Heart right ventricle (tissue), 16 donors: ENCODE measurements around the gene RABGAP1. TPM values are rescaled to one million over a fixed set of nuclear protein-coding genes. Genes with fewer than 3 reads are reported as not detected.

ENCODE experiments used
- ATAC-seq, 8 donors: fragments of 200-7000 bp; cut with Tn5 transposase; one replicate each; pipeline ENCODE4 v1.9.1; 2020; ENCODE audit warnings: mild to moderate bottlenecking in 8 of 8, moderate library complexity in 8 of 8, moderate number of reproducible peaks in 1 of 8
- DNase-seq, 2 donors: peaks; one replicate each; pipeline ENCODE4 v3.0.0-alpha.2; 2020
- H3K27ac ChIP-seq, 10 donors: fragments of 200-600 bp; sonication (generic) in 2 of 10; one replicate each; pipeline versions ENCODE4 v1.5.0 to v1.8.0; 2020 to 2022; ENCODE audit warnings: mild to moderate bottlenecking in 3 of 10
- H3K27me3 ChIP-seq, 7 donors: fragments of 200-600 bp; one replicate each; pipeline ENCODE4 v1.8.0; 2021 to 2022; ENCODE audit warnings: mild to moderate bottlenecking in 2 of 7
- H3K36me3 ChIP-seq, 9 donors: fragments of 200-600 bp; sonication (generic) in 1 of 9; one replicate each; pipeline versions ENCODE4 v1.5.0 to v1.8.0; 2020 to 2022; ENCODE audit warnings: mild to moderate bottlenecking in 2 of 9
- H3K4me1 ChIP-seq, 9 donors: fragments of 200-600 bp; sonication (generic) in 1 of 9; one replicate each; pipeline versions ENCODE4 v1.5.0 to v1.8.0; 2020 to 2022; ENCODE audit warnings: mild to moderate bottlenecking in 4 of 9
- H3K4me3 ChIP-seq, 10 donors: fragments of 200-600 bp; sonication (generic) in 2 of 10; one replicate each; pipeline versions ENCODE4 v1.5.0 to v1.8.0; 2020 to 2022; ENCODE audit warnings: mild to moderate bottlenecking in 7 of 10, moderate library complexity in 2 of 10
- H3K9me3 ChIP-seq, 11 donors: fragments of 200-600 bp in 10 of 11; sonication (generic) in 2 of 11; one replicate each; pipeline versions ENCODE4 v1.5.0 to v1.8.0; 2013 to 2022; ENCODE audit warnings: mild to moderate bottlenecking in 2 of 11, control low read depth in 1 of 11, moderate library complexity in 1 of 11
- WGBS, 2 donors: extraction: QIAGEN DNeasy Blood & Tissue Kit; methylation state at CpG; one replicate each; pipeline ENCODE4 v1.1.7; 2013; ENCODE audit warnings: inconsistent platforms in 1 of 2; 5-methylcytosine and 5-hydroxymethylcytosine counted together
- intact Hi-C, 10 donors: fragments of 100-400 bp; cut with DNase I; formaldehyde crosslinking; loops; one replicate each; pipeline versions ENCODE4 v1.11.1 to v1.14.2; 2022
- polyA plus RNA-seq, 2 donors: library from polyadenylated mRNA; stranded (reverse); fragments of 200-250 nt; gene quantifications; one replicate each; pipeline ENCODE4 v1.2.3, GENCODE V29; 2013
- total RNA-seq, 10 donors: library from RNA; stranded (reverse); fragmentation: NEBNext Ultra II Directional in 3 of 10; extraction: Animal tissue kit (Norgen Biotek cat#: 25700) in 3 of 10; gene quantifications; one replicate each; pipeline versions ENCODE4 v1.2.1 to v1.2.4, GENCODE V29; 2021 to 2023
- TF ChIP-seq, protein P1 (sequence below), 9 donors: fragments of 200-600 bp; sonication (generic) in 2 of 9; IDR thresholded peaks; one replicate each; pipeline versions ENCODE4 v1.5.0 to v1.8.0; 2021 to 2022; ENCODE audit warnings: antibody characterized with exemption in 9 of 9, mild to moderate bottlenecking in 5 of 9, moderate library complexity in 1 of 9
- donor health status: Arrhythmogenic right ventricular cardiomyopathy.
- donor health status: ischemic (EF 13 %, LVEDD 7.1; RV severe dilation, severe dysfunction).
- donor health status: healthy with polysubstance abuse.
- donor health status: DM: no; HTN: yes; CAD: no.
- donor health status: DM: no; HTN: no; CAD: no.
- donor health status: ischemic (EF 25% LVEDD 6.9; RV normal size, moderate dysfunction).
- donor health status: ischemic (EF 25% LVEDD 5.7; RV mildly dilated, moderate dysfunction).
- donor health status: healthy.
- donor health status: DM: yes; HTN: yes; CAD: no.
- donor health status: Ischemic cardiomyopathy.
- donor health status: ischemic (EF 35%, LVEDD 5.7; RV mildly dilated, moderate dysfunction).
- donor health status: nonischemic (EF 11% LVEDD 7.7; RV severe dilation, severe dysfunction).
- donor health status: DM: yes; HTN: yes; CAD: no.
- donor health status: PGD.
- donor health status: ischemic (EF 29% LVEDD 5.4; RV normal size, mild dysfunction).
- donor health status: nonischemic (EF 23%, LVEDD 6.1; RV moderate dilation, normal function).

The RABGAP1 gene
- total and polyA plus RNA-seq, 12 donors, result 9.3 to 62.3 (median 45.8) TPM

DNA sequence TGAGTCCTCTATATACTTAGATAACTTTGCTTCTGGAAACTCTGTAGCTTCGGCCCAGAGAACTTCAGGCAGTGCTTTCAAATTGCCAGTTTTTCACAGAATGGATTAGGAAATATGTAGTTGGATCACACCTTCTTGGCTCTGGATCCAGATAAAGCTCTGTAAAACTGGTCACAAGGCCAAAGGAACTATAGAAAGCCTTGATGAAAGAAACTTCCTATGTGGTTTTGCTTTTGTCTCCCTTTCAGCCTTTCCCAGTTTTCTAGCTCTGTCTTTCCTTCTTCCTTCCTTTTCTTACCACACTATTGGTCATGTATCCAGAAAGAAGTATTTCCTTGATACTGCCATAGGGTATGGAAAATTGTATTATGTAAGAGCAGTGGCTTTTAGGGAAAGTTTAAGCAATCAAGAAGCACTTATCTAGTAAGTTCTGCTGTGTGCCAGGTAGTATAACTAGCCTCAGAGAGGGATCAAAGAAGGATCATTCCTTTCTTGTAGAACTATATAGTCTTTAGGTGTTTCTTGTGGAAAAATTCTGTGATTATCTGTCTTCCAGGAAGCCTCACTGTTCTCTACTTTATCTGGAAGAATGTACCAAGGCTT, 98.9 kb downstream of the RABGAP1 start:
- DNase-seq, result no peak
- 69 to 76% methylated on average over 1 of the region's 1 CpG for WGBS, 2 donors
- no peak overlapping the region for H3K4me3 ChIP-seq
- intact Hi-C loops, result loop anchor here in 1 of 10 donors (5.0 kb wide), 1 partner anchor 33 kb away; no protein-coding TSS in a partner anchor
- peaks cover 0 to 14% (median 0%) of the 10 kb centered on the region in 9 donors for H3K36me3 ChIP-seq
- peaks cover 0 to 50% (median 33%) of the 10 kb centered on the region in 9 donors for H3K4me1 ChIP-seq
- TF ChIP-seq, protein P1, sequence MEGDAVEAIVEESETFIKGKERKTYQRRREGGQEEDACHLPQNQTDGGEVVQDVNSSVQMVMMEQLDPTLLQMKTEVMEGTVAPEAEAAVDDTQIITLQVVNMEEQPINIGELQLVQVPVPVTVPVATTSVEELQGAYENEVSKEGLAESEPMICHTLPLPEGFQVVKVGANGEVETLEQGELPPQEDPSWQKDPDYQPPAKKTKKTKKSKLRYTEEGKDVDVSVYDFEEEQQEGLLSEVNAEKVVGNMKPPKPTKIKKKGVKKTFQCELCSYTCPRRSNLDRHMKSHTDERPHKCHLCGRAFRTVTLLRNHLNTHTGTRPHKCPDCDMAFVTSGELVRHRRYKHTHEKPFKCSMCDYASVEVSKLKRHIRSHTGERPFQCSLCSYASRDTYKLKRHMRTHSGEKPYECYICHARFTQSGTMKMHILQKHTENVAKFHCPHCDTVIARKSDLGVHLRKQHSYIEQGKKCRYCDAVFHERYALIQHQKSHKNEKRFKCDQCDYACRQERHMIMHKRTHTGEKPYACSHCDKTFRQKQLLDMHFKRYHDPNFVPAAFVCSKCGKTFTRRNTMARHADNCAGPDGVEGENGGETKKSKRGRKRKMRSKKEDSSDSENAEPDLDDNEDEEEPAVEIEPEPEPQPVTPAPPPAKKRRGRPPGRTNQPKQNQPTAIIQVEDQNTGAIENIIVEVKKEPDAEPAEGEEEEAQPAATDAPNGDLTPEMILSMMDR (IDR thresholded peaks at IDR 0.05), result no peak
- no peak for ATAC-seq
- peak overlapping the region in 4 of 10 donors; percentile 2 to 33 (median 22) for H3K27ac ChIP-seq
- H3K27me3 ChIP-seq, result no peaks in the 10 kb centered on the region
- peaks cover 0 to 5% (median 0%) of the 10 kb centered on the region in 11 donors for H3K9me3 ChIP-seq

DNA sequence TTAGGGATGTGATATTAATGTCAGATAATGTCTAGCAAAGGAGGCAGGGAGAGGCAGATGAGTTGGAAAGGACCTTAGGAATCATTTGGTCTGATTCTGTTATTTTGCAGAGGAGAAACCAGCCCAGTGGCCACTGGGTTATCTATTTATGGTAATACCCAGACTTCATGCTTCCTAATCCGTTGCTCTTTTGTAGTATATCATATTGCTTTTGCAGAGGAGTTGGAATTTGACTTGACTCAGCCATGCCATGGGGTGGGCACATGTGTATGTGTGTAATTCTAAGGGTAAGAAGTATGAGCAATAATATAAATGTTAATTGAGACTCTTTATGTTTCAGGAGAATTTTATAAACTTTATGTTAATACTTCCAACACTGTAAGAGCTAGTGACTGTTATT, 100.0 kb downstream of the RABGAP1 start:
- Histone ChIP-seq H3K27ac (no peak overlapping the region), H3K27me3 (no peaks in the 10 kb centered on the region), H3K4me3 (no peak overlapping the region), H3K4me1 (peaks cover 0 to 47% (median 29%) of the 10 kb centered on the region in 9 donors), H3K36me3 (peaks cover 0 to 7% (median 0%) of the 10 kb centered on the region in 9 donors), H3K9me3 (peaks cover 0 to 5% (median 0%) of the 10 kb centered on the region in 11 donors)
- intact Hi-C loops, result no loop called here
- 79 to 85% methylated on average over 1 of the region's 1 CpG for WGBS, 2 donors
- DNase-seq (no peak), ATAC-seq (no peak)
- TF ChIP-seq, protein P1 (IDR thresholded peaks at IDR 0.05), result no peak

DNA sequence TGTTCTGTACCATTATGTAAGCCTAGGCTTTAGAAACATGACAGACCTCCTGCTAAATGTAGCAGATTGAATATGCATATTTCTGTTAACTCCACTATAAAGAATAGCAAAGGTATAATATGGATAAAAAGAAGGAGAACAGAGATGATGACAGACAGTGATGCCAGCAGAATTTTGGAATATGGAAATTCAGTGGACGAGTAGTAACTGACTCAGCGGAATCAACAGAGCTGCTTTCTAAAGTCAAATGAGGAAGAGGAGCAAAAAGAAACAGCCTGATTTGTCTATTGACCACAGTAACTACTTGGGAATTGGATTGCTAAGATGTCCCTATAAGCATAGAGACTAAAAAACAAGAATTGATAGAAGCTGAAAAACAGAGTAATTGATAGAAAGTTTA, 100.7 kb downstream of the RABGAP1 start:
- no peaks in the 10 kb centered on the region for H3K27me3 ChIP-seq
- intact Hi-C loops, result no loop called here
- DNase-seq, result no peak
- H3K4me1 ChIP-seq, result peaks cover 0 to 41% (median 22%) of the 10 kb centered on the region in 9 donors
- H3K36me3 ChIP-seq, result peaks cover 0 to 8% (median 0%) of the 10 kb centered on the region in 9 donors
- H3K9me3 ChIP-seq, result peaks cover 0 to 5% (median 0%) of the 10 kb centered on the region in 11 donors
- no peak overlapping the region for H3K4me3 ChIP-seq
- TF ChIP-seq, protein P1 (IDR thresholded peaks at IDR 0.05), result no peak
- WGBS, 2 donors, result 83 to 94% methylated on average over 2 of the region's 2 CpGs
- no peak for ATAC-seq
- no peak overlapping the region for H3K27ac ChIP-seq

DNA sequence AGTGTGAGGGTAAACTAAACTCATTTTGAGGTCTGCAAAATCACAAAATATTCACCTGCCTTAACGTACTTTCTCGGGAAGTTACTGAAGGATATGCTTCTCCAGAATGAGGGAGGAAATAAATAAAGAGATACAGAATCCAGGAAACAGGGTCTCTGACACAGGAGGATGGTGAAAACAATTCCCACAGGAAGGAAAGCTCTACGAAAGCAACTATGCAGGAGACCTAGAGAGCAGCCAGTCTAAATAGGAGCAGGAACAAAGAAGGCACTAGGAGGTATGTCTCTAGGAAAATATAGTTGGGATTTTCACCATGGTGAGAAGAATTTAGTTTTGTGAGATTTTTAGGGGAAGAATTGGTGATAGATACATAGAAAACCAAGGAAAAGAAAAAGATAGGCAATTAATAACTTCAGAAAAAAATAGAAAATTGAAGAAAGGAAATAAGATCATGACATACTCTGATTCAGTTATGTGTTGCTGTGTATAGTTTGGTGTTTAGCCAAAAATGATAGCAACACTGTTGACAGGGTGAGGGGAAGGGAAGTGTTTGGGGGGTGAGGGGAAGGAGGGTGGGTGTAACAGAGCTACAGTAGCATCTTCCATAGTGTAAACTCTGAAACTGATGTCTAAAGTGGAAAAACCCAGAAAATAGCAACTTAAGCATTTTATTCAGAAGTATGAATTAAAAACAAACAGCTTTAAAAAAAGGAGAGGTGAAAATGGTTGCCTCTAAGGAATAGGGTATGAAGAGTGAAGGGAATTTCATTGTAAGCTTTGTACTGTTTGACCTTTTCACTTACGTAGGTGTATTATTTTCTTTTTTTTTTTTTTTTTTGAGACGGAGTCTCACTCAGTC, 102.5 kb downstream of the RABGAP1 start:
- H3K27ac ChIP-seq, result peak overlapping the region in 1 of 10 donors; percentile 24
- H3K4me1 ChIP-seq, result peaks cover 0 to 29% (median 20%) of the 10 kb centered on the region in 9 donors
- no peak overlapping the region for H3K4me3 ChIP-seq
- peaks cover 0 to 5% (median 0%) of the 10 kb centered on the region in 11 donors for H3K9me3 ChIP-seq
- WGBS, 2 donors, result 79 to 81% methylated on average over 5 of the region's 5 CpGs
- intact Hi-C loops, result no loop called here
- H3K36me3 ChIP-seq, result peaks cover 0 to 10% (median 0%) of the 10 kb centered on the region in 9 donors
- DNase-seq (no peak), ATAC-seq (no peak)
- TF ChIP-seq, protein P1 (IDR thresholded peaks at IDR 0.05), result no peak
- H3K27me3 ChIP-seq, result no peaks in the 10 kb centered on the region
